Mucosa of gallbladder (tissue), 1 donor: ENCODE results near the gene ATP2C1. TPM values are rescaled to one million over a fixed set of nuclear protein-coding genes. Genes with fewer than 3 reads are reported as not detected.
"Not testable (repeated sequence)": the region's sequence is repeated elsewhere in the genome, so short reads cannot be mapped to it uniquely, and the experiment has no call there.

Source experiments
- DNase-seq: peaks from one replicate; pipeline ENCODE4 v3.0.0-alpha.2; 2020; ENCODE audit warnings: low spot score
- total RNA-seq: library from RNA; stranded (reverse); gene quantifications from one replicate; pipeline ENCODE4 v1.2.1, GENCODE V29; 2021
- donor health status: DM: no; HTN: no; CAD: no.

The ATP2C1 gene
- total RNA-seq, 1 donor from 2014 or later = 78.9 TPM

DNA sequence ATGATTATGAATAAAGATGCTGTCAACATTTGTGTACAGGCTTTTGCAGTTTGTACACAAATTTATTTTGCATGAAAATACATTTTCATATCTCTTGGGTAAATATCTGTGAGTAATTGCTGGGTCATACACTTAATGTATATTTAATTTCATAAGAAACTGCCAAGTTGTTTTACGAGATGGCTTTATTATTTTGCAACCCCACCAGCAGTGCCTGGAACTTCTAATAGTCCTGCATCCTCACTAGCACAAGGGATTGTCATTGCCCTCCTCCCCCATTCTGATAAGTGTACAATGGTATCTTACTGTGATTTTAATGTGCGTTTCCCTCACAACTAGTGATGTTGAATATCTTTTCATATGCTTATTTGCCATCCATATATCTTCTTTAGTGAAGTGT, 87.6 kb downstream of the ATP2C1 start:
- no peak for DNase-seq

DNA sequence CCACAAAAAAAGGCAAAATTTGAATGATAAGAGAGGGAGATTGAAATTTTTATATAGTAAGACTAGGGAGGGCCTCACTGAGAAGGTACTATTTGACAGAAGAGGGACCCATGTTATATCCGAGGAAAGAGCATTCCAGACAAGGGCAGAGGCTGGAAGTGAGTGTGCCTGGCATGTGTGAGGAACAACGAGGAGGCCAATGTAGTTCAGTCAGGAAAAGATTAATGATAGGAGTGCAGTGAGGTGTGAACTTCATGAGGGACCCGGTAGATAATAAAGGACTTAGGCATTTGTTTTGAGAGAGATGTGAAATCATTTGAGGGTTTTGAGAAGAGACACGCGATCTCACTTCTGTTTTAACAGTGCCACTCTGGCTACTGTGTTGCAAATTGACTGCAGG, 96.4 kb downstream of the ATP2C1 start:
- no peak for DNase-seq

DNA sequence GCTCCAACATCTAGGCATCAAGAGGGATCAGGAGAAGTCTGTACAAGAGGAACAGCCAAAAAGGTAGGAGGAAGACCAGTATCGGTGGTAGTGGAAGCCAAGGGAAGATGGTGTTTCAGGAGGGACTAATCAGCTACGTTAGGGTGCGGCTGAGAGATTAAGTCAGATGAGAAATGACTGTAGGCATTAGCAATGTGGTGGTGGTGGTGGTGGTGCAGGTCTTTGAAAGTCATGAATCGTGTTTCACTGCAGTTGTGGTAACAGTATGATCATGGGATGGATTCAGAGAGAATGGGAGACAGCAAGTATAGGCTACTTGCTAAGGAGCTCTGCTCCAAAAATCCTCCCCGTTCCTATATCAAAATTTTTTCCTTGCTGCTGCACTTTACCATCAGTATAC, 97.2 kb downstream of the ATP2C1 start:
- DNase-seq = no peak

DNA sequence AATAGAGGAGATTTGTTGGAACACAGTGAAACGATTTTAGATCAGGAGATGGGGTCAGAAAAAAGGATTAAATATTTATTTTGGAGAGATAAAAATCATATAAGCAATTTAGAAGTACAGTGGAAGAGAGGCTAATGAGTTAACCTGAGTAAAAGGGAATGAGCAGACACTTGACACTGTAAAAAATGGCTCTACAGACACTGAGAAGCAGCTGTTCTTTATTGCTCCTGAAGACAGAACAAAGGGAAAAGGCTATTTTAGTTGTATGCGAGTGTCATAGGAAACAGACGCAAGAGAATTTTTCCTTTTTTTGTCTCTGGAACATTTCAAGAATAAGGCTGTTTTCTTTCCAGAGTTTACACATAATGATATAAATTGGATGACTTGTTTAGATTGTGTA, 98.5 kb downstream of the ATP2C1 start:
- DNase-seq = no peak

DNA sequence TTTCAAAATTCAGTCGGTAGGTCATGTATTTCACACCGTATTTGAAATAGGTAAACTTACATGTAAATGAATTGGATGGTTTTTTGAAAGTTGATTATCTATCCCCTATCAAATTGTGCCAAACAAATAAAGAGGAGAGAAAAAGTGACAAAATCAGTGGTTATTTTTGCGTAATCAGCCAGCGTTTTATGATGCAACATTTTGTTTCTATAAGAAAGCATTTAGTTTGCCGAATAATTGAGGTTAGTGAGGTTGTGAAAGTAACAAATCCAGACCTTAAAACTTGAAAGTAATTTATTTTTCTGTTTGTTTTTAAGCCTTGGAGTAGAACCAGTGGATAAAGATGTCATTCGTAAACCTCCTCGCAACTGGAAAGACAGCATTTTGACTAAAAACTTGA, 103.4 kb downstream of the ATP2C1 start:
- no peak for DNase-seq

DNA sequence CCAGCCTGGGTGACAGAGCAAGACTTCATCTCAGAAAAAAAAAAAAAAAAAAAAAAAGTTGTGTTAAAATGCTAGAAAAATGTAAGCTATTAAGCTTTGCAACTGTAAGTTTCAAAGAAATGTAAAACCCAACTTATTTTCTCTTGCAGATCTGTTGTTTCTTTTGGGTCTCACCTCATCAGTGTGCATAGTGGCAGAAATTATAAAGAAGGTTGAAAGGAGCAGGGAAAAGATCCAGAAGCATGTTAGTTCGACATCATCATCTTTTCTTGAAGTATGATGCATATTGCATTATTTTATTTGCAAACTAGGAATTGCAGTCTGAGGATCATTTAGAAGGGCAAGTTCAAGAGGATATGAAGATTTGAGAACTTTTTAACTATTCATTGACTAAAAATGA, 107.2 kb downstream of the ATP2C1 start:
- no peak for DNase-seq

DNA sequence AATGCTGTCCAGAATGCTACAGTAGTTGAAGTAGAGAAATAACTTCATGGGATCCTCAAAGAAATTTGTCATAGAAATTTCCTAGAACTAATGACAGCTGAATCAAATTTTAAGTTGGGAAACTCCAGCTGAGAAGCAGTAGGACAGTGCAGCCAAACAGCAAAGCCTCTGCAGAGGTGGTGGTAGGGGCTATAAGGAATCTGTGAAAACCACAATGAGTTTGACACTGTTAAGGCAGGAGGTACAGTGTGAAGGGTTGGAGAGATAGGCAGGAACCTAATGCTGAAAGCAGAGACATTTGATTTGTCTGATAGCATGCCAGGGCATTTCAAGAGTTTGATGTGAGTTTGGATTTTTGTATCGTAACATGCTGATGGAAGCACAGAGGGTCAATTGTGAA, 110.7 kb downstream of the ATP2C1 start:
- DNase-seq = no peak

DNA sequence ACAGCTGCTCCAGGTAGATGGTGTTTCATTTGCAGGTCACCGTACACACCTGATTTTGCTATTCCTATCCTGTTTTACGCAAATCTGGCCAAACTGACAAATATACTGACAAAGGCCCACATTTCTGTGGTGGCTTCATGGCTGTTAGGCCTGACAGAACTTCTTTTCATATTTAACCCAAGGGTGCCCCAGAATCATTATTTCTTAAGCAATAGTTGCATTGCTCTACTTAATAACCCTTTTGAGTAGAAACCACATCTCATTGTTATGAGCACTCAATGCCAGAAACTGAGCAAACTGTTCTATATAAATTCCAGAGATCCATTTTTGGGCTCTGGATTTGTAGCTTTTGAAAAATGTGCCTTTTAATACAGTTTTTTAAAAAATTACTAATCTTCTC, 113.4 kb downstream of the ATP2C1 start:
- DNase-seq = no peak

DNA sequence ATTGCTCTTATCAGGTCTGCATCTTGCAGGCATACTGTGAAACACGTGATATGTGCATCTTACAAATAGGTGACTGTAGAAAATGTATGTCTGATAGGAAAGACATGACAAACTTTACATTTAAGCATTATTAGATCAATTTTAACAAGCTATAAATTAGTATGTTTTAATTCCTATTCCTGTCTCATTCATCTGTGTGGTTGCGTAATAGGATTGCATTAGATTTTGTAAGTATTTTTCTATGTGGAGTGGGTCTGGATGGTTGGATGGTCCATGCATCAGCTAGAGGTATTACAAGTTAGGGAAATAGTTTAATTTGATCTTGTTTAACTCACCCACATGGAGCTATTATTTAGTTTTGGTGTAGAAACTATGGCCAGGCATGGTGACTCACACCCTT, 113.9 kb downstream of the ATP2C1 start:
- DNase-seq = no peak

DNA sequence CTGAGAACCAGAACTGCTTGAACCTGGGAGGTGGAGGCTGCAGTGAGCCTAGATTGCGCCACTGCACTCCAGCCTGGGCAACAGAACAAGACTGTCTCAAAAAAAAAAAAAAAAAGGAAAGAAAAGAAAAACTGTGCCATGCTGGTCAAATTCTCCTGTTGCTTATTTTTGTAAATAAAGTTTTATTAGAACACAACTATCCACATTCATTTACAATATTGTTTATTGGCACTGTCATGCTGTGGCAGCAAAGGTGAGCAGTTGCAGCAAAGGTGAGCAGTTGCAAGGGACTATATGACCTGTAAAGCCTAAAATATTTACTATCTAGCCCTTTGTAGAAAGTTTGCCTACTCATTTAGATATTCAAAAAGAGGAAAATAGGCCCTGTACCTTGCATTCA, 114.4 kb downstream of the ATP2C1 start:
- no peak for DNase-seq

DNA sequence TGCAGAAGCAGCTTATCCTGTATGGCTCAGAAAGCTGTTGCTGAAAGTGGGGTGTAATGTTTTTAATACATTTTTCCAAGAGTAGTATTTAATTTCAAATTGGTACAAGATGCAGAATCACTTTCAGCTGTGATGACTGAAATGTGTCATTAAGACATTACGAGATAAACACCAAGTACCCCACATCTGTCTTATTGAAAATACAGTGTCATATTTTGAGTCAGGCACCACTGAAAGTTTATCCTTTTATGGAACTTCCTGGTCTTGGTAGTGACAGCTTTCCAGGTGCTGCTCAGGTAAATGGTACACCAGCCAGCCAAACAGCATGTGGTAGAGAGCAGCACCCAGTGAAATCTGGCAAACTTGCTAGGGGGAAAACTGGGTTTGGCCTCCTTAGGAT, 115.8 kb downstream of the ATP2C1 start:
- DNase-seq = no peak

DNA sequence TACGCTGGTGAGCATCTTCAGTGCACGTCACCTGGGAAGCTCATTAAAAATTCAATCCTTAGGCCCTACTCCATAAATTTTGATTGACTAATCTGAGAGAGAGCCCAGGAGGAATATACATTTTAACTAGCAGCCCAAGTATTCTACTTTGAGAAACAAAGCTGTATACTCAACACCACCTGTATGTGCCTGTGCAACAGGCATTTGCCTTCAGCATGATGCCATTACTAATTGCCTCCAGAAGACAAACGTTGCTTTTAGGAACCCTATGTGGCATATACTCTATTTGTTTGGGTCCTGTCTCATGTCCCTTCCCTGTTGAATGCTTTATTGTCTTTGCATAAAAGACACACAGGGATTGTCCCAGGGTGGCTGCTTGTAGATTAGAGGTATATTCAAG, 125.1 kb downstream of the ATP2C1 start:
- no peak for DNase-seq

DNA sequence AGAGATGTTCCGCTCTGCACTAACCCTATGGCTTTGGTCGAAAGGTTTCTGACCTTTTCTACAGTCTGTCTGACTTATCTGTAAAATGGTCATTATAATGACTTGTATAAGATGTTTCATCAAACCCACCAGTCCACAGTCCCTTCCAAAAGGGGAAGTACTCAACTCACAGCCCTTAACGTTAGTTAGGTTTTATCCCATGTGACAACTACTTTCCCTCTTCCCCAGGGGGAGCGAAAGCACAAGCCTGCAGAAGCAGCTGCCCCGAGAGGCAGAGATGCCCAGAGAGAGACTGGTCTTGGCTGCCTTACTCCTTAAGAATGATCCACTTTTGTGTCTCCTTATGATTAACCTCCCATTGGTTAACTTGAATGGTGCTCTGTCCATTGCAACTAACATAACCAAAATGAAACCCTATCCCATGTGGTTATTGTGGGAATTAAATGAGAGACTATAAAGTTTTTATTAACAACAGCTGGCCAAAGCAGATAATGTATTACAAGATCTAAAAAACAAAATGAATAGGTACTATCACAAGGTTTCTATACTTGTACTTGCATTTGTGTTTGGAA, 126.3 kb downstream of the ATP2C1 start:
- DNase-seq = no peak

DNA sequence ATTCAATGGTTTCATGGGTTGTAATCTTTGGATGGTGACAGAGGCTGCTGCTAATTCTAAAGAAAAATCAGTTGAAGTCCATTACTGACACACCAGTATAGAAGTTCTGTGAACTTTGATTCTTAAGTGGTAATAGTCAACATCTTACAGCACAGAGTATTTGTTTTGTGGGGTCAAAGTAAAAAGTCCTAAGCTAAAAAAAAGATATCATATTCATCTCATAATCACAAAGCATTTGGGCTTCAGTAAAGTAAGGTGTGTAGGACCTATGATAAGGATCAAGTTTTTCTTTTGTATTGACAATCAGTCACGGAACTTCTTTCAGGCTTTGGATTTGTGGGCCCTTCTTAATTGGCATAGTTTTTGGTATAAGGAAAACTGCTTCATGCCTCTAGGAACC, 131.7 kb downstream of the ATP2C1 start:
- no peak for DNase-seq

DNA sequence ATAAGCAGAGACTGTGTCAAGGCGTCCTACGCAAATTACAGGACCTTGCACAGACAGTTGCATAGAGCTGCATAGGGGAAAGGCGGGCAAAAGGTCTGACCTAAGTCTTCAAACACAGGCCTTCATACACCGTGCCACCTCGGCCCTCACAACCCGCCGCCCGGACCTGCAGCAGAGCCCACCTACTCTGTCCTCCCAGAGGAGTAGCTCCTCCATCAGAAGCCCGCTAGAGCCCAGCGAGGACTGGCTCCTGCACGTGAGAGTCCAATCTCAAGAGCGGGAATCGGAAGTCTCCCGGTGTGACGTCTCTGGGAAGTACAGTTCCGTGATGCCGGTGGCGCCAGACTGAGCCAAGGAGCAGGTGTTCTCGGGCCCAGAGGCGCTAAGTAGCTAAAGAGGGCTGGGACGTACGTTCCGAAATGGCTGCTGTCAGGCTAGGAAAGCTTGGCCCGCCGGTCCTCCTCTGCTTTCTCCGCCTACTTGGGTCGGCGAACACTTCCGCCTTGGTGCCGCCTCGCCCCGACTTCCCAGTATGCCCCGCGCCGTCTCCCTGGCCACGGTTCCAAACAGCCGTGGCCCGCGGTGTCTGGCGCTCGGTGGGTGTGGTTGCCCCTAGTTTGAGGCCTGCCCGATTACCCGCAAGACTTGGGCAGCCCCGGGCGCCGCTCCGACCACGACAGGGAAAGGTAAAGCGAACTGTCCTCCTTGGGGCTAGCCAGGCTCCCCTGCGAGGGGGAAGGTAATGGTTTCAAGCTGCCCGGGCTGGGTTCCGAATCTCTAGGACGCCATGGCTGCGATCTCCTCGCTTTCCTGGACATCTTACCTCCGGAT, 132.7 kb downstream of the ATP2C1 start, which contains the start of the genes ASTE1 and NEK11:
Gene ASTE1 (minus strand): TSS at position 505 of the 831 bp plus-strand sequence. CDS start 1,519 bp downstream, outside the sequence.
Gene NEK11 (plus strand): TSS at position 557 of the 831 bp plus-strand sequence. CDS start 2,832 bp downstream, outside the sequence.
- DNase-seq = peak; percentile 90

DNA sequence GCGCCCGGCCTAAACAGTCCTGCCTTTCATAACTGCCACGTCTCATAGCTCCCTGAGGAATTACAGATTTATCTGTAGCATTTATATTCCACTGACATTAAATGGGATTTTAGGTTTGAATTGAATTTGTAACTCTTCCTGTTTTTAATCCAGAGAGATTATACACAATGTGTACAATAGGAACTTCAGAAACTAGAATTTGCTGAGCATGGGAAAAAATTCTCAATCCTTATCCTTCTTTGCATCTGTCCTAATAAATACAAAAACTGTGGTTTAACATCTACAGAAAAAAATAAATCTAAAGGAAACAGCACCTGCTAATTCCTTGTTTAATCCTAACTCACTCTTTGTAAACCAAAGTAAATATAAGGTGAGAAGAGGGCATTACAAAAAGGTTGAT, 135.0 kb downstream of the ATP2C1 start:
- DNase-seq = no peak

DNA sequence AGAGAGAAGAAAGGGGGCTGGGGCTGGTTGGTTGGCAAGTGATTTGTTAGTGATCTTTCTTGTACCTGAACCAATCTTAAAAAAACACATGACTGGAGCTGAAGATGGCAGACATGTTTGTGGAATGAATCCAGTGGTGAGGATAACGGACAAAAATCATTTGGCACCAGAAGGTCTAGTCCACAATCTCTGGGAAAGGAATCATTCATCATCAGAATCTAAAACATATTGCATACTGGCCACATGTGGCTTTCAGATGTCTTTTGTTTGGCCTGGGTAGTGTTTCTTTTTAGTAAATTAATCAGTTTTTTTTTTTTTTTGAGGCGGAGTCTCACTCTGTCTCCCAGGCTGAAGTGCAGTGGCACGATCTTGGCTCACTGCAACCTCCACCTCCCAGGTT, 137.8 kb downstream of the ATP2C1 start:
- no peak for DNase-seq

DNA sequence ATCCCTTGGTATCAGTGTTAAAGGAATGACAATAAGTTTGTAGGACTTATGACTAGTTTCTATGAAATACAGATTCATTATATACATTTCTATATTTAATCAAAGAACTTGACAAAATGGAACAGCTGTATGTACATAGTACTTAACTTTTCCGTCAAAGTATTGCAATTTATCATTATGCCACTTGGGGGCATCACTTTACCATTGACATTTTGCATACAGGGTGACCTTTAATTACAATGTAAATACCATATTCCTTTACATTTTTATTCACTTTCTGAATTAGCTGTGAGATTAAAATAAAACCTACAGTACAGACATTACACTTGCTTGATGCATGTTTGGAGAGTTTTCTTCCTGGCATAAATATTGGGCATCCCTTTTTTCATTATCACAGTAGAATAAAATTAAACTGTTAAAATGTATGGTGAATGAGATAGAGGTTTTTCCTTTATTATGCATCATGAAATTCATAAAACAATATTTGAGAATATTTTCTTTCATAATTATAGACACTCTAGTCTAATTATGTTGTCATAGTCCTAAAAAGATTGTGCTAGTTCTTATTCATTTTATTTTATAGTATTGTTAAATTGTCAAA, 139.7 kb downstream of the ATP2C1 start:
- DNase-seq = no peak

DNA sequence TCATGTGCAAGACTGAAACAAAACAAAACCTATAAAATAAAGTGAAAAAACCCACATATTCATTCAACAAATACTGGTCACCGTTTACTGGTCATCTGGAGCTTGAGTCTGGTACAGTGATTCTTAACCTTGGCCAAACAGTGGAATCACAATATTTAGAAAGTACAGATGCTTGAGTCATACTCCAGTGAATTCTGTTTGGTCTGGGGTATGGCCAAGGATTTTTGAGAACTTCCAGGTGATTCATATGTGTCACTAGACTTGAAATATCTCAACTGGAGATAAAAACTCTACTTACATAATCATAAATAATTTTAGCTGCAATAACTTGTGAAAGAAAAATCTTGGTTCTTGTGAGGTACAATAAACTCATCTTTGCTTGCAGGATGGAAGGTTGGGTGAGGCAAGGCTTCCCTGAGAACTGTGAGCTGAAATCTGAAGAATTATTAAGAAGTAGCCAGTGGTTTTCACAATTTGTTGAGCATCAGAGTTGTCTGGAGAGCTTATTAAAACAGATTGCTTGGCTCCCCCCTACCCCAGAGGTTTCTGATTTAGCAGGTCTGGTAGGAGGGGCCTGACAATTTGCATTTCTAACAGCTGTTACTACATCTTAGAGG, 142.4 kb downstream of the ATP2C1 start:
- DNase-seq = no peak

DNA sequence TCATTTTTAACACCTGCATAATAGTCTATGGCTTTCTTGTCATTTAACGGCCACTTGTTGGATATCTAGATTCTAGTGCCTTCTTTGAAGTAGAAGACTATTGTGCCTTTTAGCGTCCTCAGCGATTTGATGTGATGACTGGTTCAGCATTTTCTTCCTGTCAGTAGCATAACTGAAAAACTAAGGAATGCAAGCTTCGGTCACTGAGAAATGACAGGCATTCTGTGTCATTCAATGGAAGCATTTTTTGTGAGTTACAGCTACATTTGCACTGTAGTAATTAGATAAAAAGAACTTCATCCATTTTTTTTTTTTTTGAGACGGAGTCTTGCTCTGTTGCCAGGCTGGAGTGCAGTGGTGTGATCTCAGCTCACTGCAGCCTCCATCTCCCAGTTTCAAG, 143.1 kb downstream of the ATP2C1 start:
- no peak for DNase-seq

DNA sequence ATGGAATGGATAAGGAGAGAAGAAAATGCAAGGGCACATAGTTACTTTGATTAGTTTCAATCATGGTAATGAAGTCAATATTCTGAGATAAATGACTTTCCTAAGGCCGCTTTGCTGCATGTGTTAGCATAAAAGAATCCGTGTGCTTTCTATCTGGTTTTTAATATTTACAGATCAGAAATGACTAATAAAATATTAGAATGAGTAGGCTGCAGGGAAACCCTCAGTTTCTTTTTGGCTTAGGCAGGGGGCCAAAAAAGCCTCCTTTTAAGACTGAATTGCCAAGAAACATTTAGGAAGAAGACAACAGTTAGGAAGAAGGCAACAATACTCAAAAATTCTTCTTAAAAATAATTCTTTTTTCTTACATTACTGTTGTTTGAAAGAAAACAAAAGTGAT, 144.4 kb downstream of the ATP2C1 start:
- no peak for DNase-seq

DNA sequence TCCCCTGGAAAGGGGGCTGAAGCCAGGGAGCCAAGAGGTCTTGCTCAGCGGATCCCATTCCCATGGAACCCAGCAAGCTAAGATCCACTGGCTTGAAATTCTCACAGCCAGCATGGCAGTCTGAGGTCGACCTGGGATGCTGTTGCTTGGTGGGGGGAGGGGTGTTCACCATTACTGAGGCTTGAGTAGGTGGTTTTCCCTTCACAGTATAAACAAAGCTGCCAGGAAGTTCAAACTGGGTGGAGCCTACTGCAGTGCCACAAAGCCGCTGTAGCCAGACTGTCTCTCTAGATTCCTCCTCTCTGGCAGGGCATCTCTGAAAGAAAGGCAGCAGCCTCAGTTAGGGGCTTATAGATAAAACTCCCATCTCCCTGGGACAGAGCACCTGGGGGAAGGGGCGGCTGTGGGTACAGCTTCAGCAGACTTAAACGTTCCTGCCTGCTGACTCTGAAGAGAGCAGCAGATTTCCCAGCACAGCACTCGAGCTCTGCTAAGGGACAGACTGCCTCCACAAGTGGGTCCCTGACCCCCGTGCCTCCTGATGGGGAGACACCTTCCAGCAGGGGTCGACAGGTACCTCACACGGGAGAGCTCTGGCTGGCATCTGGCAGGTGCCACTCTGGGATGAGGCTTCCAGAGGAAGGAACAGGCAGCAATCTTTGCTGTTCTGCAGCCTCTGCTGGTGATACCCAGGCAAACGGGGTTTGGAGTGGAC, 148.5 kb downstream of the ATP2C1 start:
- not testable (repeated sequence) for DNase-seq
